ENCODE measurements around the gene MPZL1.

Gene MPZL1

GRCh38 chr1:167721617-167722151 is at the start of gene MPZL1:
Gene MPZL1, plus strand, starts transcription at chr1:167721982. Its CDS starts 170 bp downstream, at chr1:167722152.
- peak; percentile 81 to 89 for DNase-seq (ENCODE audit: low read depth in 1 of 2, low spot score in 1 of 2)

- no peak for DNase-seq (ENCODE audit: low read depth in 1 of 2, low spot score in 1 of 2)
Observed at GRCh38 chr1:167672831-167673230, 49.0 kb upstream of the MPZL1 start.

- no peak for DNase-seq (ENCODE audit: low read depth in 1 of 2, low spot score in 1 of 2)
Observed at GRCh38 chr1:167673265-167673664, 48.5 kb upstream of the MPZL1 start.

- no peak for DNase-seq (ENCODE audit: low read depth in 1 of 2, low spot score in 1 of 2)
Observed at GRCh38 chr1:167674156-167674555, 47.6 kb upstream of the MPZL1 start.

GRCh38 chr1:167675440-167675839 is 46.3 kb upstream of the MPZL1 start:
- no peak for DNase-seq (ENCODE audit: low read depth in 1 of 2, low spot score in 1 of 2)

- no peak for DNase-seq (ENCODE audit: low read depth in 1 of 2, low spot score in 1 of 2)
Observed at GRCh38 chr1:167676205-167676915, 45.4 kb upstream of the MPZL1 start.

- no peak for DNase-seq (ENCODE audit: low read depth in 1 of 2, low spot score in 1 of 2)
Observed at GRCh38 chr1:167676916-167677848, 44.6 kb upstream of the MPZL1 start.

GRCh38 chr1:167678422-167678821 is 43.4 kb upstream of the MPZL1 start:
- no peak for DNase-seq (ENCODE audit: low read depth in 1 of 2, low spot score in 1 of 2)

GRCh38 chr1:167678838-167679237 is 42.9 kb upstream of the MPZL1 start:
- DNase-seq (ENCODE audit: low read depth in 1 of 2, low spot score in 1 of 2): no peak

GRCh38 chr1:167679714-167680113 is 42.1 kb upstream of the MPZL1 start:
- DNase-seq (ENCODE audit: low read depth in 1 of 2, low spot score in 1 of 2): no peak

GRCh38 chr1:167681024-167681423 is 40.8 kb upstream of the MPZL1 start:
- DNase-seq (ENCODE audit: low read depth in 1 of 2, low spot score in 1 of 2): no peak

- no peak for DNase-seq (ENCODE audit: low read depth in 1 of 2, low spot score in 1 of 2)
Observed at GRCh38 chr1:167681451-167682098, 40.2 kb upstream of the MPZL1 start.

GRCh38 chr1:167683226-167683625 is 38.6 kb upstream of the MPZL1 start:
- DNase-seq (ENCODE audit: low read depth in 1 of 2, low spot score in 1 of 2): no peak

GRCh38 chr1:167683641-167684502 is 37.9 kb upstream of the MPZL1 start:
- DNase-seq (ENCODE audit: low read depth in 1 of 2, low spot score in 1 of 2): no peak

- no peak for DNase-seq (ENCODE audit: low read depth in 1 of 2, low spot score in 1 of 2)
Observed at GRCh38 chr1:167685844-167686243, 35.9 kb upstream of the MPZL1 start.

GRCh38 chr1:167687919-167688519 is 33.8 kb upstream of the MPZL1 start:
- peak; percentile 32 to 47 for DNase-seq (ENCODE audit: low read depth in 1 of 2, low spot score in 1 of 2)

- DNase-seq (ENCODE audit: low read depth in 1 of 2, low spot score in 1 of 2): no peak
Observed at GRCh38 chr1:167689567-167689920, 32.2 kb upstream of the MPZL1 start.

GRCh38 chr1:167690053-167690452 is 31.7 kb upstream of the MPZL1 start:
- no peak for DNase-seq (ENCODE audit: low read depth in 1 of 2, low spot score in 1 of 2)

- no peak for DNase-seq (ENCODE audit: low read depth in 1 of 2, low spot score in 1 of 2)
Observed at GRCh38 chr1:167693425-167694045, 28.2 kb upstream of the MPZL1 start.

GRCh38 chr1:167694691-167695090 is 27.1 kb upstream of the MPZL1 start:
- DNase-seq (ENCODE audit: low read depth in 1 of 2, low spot score in 1 of 2): no peak

Data from stimulated activated CD4-positive, alpha-beta T cell treated with anti-CD3 and anti-CD28 coated beads, Interleukin-15, amount 100 ng/mL, for 1 hour (primary cell).